Smooth muscle cell (in vitro differentiated cells): ENCODE results near the gene HTRA2. TPM values are rescaled to one million over a fixed set of nuclear protein-coding genes. Genes with fewer than 3 reads are reported as not detected.

Experiments used
- DNase-seq: peaks from one replicate; lab custom pipeline; 2025; ENCODE audit not compliant: unreplicated experiment; lab: John Stamatoyannopoulos, UW
- H2AFZ ChIP-seq: fragments of 200-600 bp; sonication (generic); 2 replicates; pipeline ENCODE4 v1.6.0; 2016; ENCODE audit warnings: antibody characterized with exemption, low read depth, mild to moderate bottlenecking
- H3F3A ChIP-seq: fragments of 200-600 bp; sonication (generic); 2 replicates; pipeline ENCODE4 v1.6.0; 2017; ENCODE audit warnings: antibody characterized with exemption, low read depth
- H3K27ac ChIP-seq: fragments of 200-600 bp; sonication (generic); 2 replicates; pipeline ENCODE4 v1.5.1; 2016; ENCODE audit warnings: low read depth, mild to moderate bottlenecking
- H3K27me3 ChIP-seq: fragments of 200-600 bp; sonication (generic); 2 replicates; pipeline ENCODE4 v1.6.1; 2016; ENCODE audit warnings: low read depth, mild to moderate bottlenecking
- H3K36me3 ChIP-seq: fragments of 200-600 bp; sonication (generic); 2 replicates; pipeline ENCODE4 v1.5.1; 2016; ENCODE audit warnings: low read depth
- H3K4me1 ChIP-seq: fragments of 200-600 bp; sonication (generic); 2 replicates; pipeline ENCODE4 v1.5.1; 2016; ENCODE audit warnings: low read depth
- H3K4me2 ChIP-seq: fragments of 200-600 bp; sonication (generic); 2 replicates; pipeline ENCODE4 v1.6.0; 2016; ENCODE audit warnings: mild to moderate bottlenecking
- H3K4me3 ChIP-seq: fragments of 200-600 bp; sonication (generic); 2 replicates; pipeline ENCODE4 v1.5.1; 2016; ENCODE audit warnings: mild to moderate bottlenecking
- H3K79me2 ChIP-seq: fragments of 200-600 bp; sonication (generic); 2 replicates; pipeline ENCODE4 v1.6.0; 2016; ENCODE audit warnings: low read depth, mild to moderate bottlenecking
- H3K9ac ChIP-seq: fragments of 200-600 bp; sonication (generic); 2 replicates; pipeline ENCODE4 v1.6.0; 2016; ENCODE audit warnings: low read depth
- H3K9me3 ChIP-seq: fragments of 200-600 bp; sonication (generic); replicated peaks from 2 replicates; pipeline ENCODE4 v1.5.1; 2016; ENCODE audit warnings: low read depth
- H4K20me1 ChIP-seq: fragments of 200-600 bp; sonication (generic); 2 replicates; pipeline ENCODE4 v1.6.0; 2016; ENCODE audit warnings: low read depth
- CTCF ChIP-seq: fragments of 200-600 bp; sonication (generic); IDR thresholded peaks from 2 replicates; pipeline ENCODE4 v1.5.1; 2017; ENCODE audit warnings: borderline replicate concordance, mild to moderate bottlenecking, antibody characterized with exemption; ENCODE audit not compliant: insufficient read depth, poor library complexity, severe bottlenecking
- WGBS: methylation state at CpG from one replicate; pipeline ENCODE4 v1.1.7; 2016; ENCODE audit warnings: low lambda C conversion rate; 5-methylcytosine and 5-hydroxymethylcytosine counted together
- polyA plus RNA-seq: library from polyadenylated mRNA; unstranded; fragments of >200 nt; fragmentation: Nextera tagmentation; extraction: Ambion mirVana; gene quantifications from 2 replicates; pipeline ENCODE4 v1.2.1, GENCODE V29; 2016
- total RNA-seq: library from RNA; depleted of rRNA; stranded (reverse); fragments of >200 nt; gene quantifications from 2 replicates; pipeline ENCODE4 v1.2.3, GENCODE V29; 2014

Gene HTRA2
- 19.1 and 19.2 TPM in 2 replicates for total RNA-seq
- polyA plus RNA-seq = 30.4 and 35.2 TPM in 2 replicates

DNA sequence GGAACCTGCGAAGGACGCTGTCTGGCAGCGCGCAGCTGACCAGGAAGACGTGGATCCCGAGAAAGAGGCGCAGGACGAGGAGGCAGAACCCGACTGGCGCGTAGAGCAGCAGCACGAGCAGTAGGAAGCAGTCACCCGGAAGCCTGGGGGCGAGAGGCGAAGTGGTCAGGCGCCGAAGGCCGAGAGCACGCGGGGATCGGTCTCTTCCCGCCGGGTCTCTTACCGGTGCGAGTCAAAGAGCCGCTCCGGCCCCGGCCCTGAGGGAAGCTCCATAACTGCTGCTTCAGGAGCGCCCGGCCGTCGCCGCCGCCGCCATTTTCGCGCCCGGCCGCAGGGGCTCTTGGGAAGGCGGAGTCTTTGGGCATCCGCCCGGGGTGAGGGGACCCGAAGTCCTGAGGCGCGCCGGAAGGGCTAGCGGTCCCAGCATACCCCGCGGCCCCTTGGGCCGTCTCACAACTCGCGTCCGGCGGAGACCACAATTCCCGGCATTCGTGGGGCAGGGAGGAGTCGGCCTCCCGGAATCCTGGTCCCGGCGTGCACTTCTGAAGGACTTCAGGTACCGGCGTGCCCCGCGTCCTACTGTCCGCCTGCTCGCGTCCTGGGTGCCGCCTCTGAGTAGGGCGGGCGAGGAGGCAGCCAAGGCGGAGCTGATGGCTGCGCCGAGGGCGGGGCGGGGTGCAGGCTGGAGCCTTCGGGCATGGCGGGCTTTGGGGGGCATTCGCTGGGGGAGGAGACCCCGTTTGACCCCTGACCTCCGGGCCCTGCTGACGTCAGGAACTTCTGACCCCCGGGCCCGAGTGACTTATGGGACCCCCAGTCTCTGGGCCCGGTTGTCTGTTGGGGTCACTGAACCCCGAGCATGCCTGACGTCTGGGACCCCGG is at the start of gene HTRA2, which contains the start of gene AUP1:
TSS of gene HTRA2 (plus strand) at position 577 of the 882 bp plus-strand sequence. CDS start at position 651, 74 bp downstream.
TSS of gene AUP1 (minus strand) at position 350 of the 882 bp plus-strand sequence. CDS start at position 273, 77 bp downstream.
- Histone ChIP-seq H3K4me2 (peak within 1 kb of the TSS; percentile 99), H3K79me2 (peaks cover 28% of the 10 kb centered on the region), H3K27ac (peak within 1 kb of the TSS; percentile 71), H3F3A (peaks cover 20% of the 10 kb centered on the region), H3K4me3 (peak within 1 kb of the TSS; percentile 88), H3K9ac (peak within 1 kb of the TSS; percentile 89), H3K27me3 (no peaks in the 10 kb centered on the region), H4K20me1 (peaks cover 11% of the 10 kb centered on the region), H3K4me1 (peaks cover 11% of the 10 kb centered on the region), H2AFZ (peak within 1 kb of the TSS; percentile 69), H3K9me3 (no peaks in the 10 kb centered on the region), H3K36me3 (no peaks in the 10 kb centered on the region)
- no peak for TF ChIP-seq CTCF
- WGBS = 1% methylated on average over 85 of the region's 87 CpGs
- peak; percentile 87 for DNase-seq

DNA sequence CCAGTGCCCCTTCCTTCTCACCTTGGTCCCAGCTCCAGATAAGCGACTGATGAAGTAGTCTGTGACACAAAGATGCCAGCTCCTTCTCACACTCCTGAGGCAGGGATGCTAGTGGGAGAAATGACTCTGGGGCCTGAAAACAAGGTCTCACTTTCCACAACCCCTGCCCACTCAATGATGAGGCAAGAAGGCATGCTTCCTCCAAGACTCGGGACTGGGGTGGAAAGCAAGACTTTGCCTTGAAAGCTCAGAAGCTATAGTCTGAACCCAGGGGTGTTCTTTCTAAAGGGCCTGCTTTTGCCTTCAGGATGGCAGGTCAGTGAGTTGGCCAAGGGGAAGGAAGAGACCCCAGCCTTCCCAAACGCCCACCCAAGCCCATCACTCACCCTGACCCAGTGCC is 48.3 kb upstream of the HTRA2 start:
- no peak overlapping the region for H2AFZ ChIP-seq

DNA sequence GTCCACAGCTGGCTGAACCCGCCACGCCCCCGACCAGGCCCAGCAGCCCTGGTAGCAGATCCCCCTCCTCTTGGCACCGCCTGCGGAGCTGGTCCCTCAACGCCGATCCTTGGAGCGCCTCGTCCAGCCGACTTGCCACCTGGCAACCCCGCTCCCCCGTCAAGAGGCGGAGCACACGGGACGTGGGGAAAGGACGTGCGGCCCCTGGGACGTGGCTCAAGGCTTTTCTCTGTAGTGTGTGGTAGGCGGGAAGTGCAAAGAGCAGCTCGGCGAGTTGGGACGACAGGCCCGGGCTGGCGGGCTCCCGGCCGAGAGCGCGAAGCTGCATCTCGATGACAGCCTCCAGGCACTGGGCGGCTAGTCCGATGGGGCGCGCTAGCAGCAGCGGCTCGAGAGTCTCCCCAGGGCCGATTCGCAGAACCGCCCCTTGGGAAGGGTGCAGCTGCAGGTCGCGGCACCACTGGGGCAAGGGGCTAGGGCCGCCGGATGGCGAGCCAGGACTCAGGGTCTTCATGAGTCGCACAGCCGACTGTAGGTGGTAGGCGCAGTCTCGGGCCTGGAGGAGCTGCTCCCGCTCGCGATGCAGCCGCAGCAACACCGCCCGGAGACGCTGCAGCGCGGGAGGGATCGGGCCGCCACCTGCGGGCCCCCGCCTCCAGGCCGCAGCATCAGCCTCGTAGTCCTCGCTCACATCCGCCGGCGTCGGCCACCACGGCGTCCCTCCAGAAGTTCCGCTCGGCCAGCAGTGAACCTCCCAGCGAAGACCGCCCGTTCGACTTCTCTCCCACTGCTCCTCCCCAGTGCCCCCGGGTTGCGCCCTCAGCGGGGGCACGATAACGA is 47.6 kb upstream of the HTRA2 start:
- WGBS = 2% methylated on average over 74 of the region's 80 CpGs
- peak overlapping the region; percentile 20 for H3K27ac ChIP-seq
- H3K36me3 ChIP-seq = no peaks in the 10 kb centered on the region
- DNase-seq = no peak
- peak overlapping the region; percentile 42 for H3K9ac ChIP-seq
- H3K9me3 ChIP-seq = no peaks in the 10 kb centered on the region
- no peaks in the 10 kb centered on the region for H4K20me1 ChIP-seq
- peak overlapping the region; percentile 79 for H3K4me3 ChIP-seq
- H3K4me1 ChIP-seq = peaks cover 18% of the 10 kb centered on the region
- TF ChIP-seq CTCF = no peak
- H3K27me3 ChIP-seq = no peaks in the 10 kb centered on the region
- H3K79me2 ChIP-seq = peaks cover 47% of the 10 kb centered on the region
- peak overlapping the region; percentile 86 for H2AFZ ChIP-seq
- peak overlapping the region; percentile 96 for H3K4me2 ChIP-seq
- H3F3A ChIP-seq = no peaks in the 10 kb centered on the region

More for the DNA sequence above, 48.3 kb upstream of the HTRA2 start:
- Histone ChIP-seq H3K36me3 (no peaks in the 10 kb centered on the region), H3K79me2 (peaks cover 47% of the 10 kb centered on the region), H3K9me3 (no peaks in the 10 kb centered on the region), H3F3A (no peaks in the 10 kb centered on the region), H3K4me2 (peak overlapping the region; percentile 96), H3K9ac (peak overlapping the region; percentile 42), H3K27me3 (no peaks in the 10 kb centered on the region), H4K20me1 (no peaks in the 10 kb centered on the region), H3K4me3 (peak overlapping the region; percentile 79), H3K27ac (no peak overlapping the region), H3K4me1 (peaks cover 18% of the 10 kb centered on the region)
- 53% methylated on average over 3 of the region's 3 CpGs for WGBS
- no peak for DNase-seq
- TF ChIP-seq CTCF = no peak
